BE2C (cell line): ENCODE measurements around the gene RSBN1L.

ENCODE experiments used
- DNase-seq: peaks from one replicate; pipeline ENCODE4 v3.0.0-alpha.2; 2020
- H3K27me3 ChIP-seq: fragments of 250-450 bp; sonication (Bioruptor Pico); 2 replicates; pipeline ENCODE4 v1.5.1; 2020; ENCODE audit warnings: mild to moderate bottlenecking
- H3K36me3 ChIP-seq: fragments of 250-450 bp; sonication (Bioruptor Pico); 2 replicates; pipeline ENCODE4 v1.5.1; 2020; ENCODE audit warnings: mild to moderate bottlenecking
- H3K4me1 ChIP-seq: fragments of 250-450 bp; sonication (Bioruptor Pico); 2 replicates; pipeline ENCODE4 v1.5.1; 2020
- H3K4me3 ChIP-seq: 2 replicates; pipeline ENCODE4 v1.5.1; 2011; ENCODE audit warnings: low read depth, low read length
- H3K9me3 ChIP-seq: fragments of 250-450 bp; sonication (Bioruptor Pico); 2 replicates; pipeline ENCODE4 v1.5.1; 2020
- CTCF ChIP-seq: IDR thresholded peaks from 2 replicates; pipeline ENCODE4 v1.5.1; 2012; ENCODE audit warnings: mild to moderate bottlenecking, low read depth, low read length

Gene RSBN1L

GRCh38 chr7:77825131-77825530, 128.9 kb downstream of the RSBN1L start:
- no peak for TF ChIP-seq CTCF
- Histone ChIP-seq H3K4me3 (no peak overlapping the region), H3K4me1 (no peaks in the 10 kb centered on the region), H3K27me3 (no peaks in the 10 kb centered on the region), H3K36me3 (no peaks in the 10 kb centered on the region), H3K9me3 (peaks cover 6% of the 10 kb centered on the region; the same call in 1 of the 2 replicates)
- no peak for DNase-seq

- DNase-seq: no peak
- no peak for TF ChIP-seq CTCF
- H3K9me3 ChIP-seq: peaks cover 4% of the 10 kb centered on the region; the same call in 1 of the 2 replicates
- H3K4me1 ChIP-seq: no peaks in the 10 kb centered on the region; the same call in 1 of the 2 replicates
- no peak overlapping the region for H3K4me3 ChIP-seq
- no peaks in the 10 kb centered on the region for H3K27me3 ChIP-seq
- no peaks in the 10 kb centered on the region for H3K36me3 ChIP-seq
These were observed 130.0 kb downstream of the RSBN1L start for GRCh38 chr7:77826300-77826699.

DNA sequence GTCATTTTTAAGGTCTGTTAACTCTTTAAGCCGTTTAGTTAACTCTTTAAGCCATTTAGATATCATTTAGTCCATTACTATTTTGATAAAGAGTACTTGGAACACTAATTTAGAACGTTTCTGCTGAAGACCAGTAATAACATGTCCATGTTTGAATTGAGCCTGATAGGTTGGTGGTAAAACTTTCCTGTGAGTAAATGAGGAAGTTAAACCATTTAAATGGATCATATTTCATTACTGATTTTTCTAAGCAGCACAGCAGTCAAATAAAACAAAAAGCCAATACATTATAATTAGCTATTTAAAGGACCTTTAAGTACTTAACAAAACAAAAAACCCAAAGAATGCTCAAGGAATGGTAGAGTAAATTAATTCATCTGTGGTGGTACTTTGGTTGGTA, 131.7 kb downstream of the RSBN1L start:
- no peaks in the 10 kb centered on the region for H3K27me3 ChIP-seq
- H3K4me1 ChIP-seq: no peaks in the 10 kb centered on the region; the same call in 1 of the 2 replicates
- H3K4me3 ChIP-seq: no peak overlapping the region
- H3K36me3 ChIP-seq: no peaks in the 10 kb centered on the region
- H3K9me3 ChIP-seq: no peaks in the 10 kb centered on the region
- no peak for TF ChIP-seq CTCF
- DNase-seq: no peak

GRCh38 chr7:77830649-77831355, 134.5 kb downstream of the RSBN1L start:
- Histone ChIP-seq H3K27me3 (no peaks in the 10 kb centered on the region), H3K36me3 (no peaks in the 10 kb centered on the region), H3K4me1 (no peaks in the 10 kb centered on the region; the same call in 1 of the 2 replicates), H3K9me3 (no peaks in the 10 kb centered on the region), H3K4me3 (no peak overlapping the region)
- TF ChIP-seq CTCF: no peak
- DNase-seq: no peak

GRCh38 chr7:77831481-77831880, 135.2 kb downstream of the RSBN1L start:
- Histone ChIP-seq H3K4me3 (no peak overlapping the region), H3K27me3 (no peaks in the 10 kb centered on the region), H3K36me3 (no peaks in the 10 kb centered on the region; the same call in 1 of the 2 replicates), H3K4me1 (no peaks in the 10 kb centered on the region; the same call in 1 of the 2 replicates), H3K9me3 (no peaks in the 10 kb centered on the region)
- no peak for TF ChIP-seq CTCF
- DNase-seq: no peak

DNA sequence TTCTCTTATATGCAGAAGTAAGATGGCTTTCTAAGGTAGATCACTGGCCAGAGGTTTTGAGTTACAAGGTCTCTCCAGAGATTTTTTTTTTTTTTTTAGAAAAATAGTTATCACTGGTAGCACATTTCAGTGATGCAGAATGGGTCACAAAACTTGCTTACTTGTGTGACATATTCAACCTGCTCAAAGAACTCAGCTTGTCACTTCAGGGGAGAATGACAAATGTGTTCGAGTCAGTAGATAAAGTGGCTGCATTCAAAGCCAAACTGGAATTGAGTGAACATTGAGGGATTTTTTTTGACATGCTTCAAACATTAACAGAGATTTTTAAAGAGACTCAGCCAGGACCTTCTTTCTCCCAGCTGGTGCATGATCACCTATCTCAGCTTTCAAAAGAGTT, 135.7 kb downstream of the RSBN1L start:
- H3K4me1 ChIP-seq: no peaks in the 10 kb centered on the region; the same call in 1 of the 2 replicates
- no peak for TF ChIP-seq CTCF
- no peak for DNase-seq

More for the DNA sequence above, 135.7 kb downstream of the RSBN1L start:
- no peaks in the 10 kb centered on the region for H3K9me3 ChIP-seq
- H3K4me3 ChIP-seq: no peak overlapping the region
- H3K36me3 ChIP-seq: no peaks in the 10 kb centered on the region; the same call in 1 of the 2 replicates
- H3K27me3 ChIP-seq: no peaks in the 10 kb centered on the region
